ENCODE results near the gene SFTPA2.
"Not testable (repeated sequence)": the region's sequence is repeated elsewhere in the genome, so short reads cannot be mapped to it uniquely, and the experiment has no call there.

The SFTPA2 gene

DNA sequence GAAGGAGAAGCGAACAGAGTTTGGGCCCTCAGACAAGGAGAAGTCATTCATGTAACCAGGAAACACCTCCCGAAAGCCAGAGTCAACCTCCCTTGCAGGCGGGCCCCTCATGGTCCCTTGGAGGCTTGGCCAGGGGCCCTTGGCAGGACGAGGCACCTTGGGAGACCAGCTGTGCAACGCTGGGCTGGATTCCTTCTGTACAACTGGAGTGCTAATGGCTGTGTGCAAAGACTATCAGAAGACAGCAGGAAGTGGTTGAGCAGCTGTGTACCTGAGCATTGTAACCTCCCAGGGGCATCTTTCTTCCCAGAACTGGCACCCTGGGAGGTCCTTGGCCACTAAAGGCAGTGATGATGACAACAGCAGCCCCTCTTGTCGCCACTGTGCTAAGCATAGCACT is 38.5 kb downstream of the SFTPA2 start:
- peak in 1 of 10 donors; percentile 50 for DNase-seq
- intact Hi-C loops (cut with DNase I): not testable (repeated sequence)

- intact Hi-C loops (cut with DNase I); DNase-seq: not testable (repeated sequence)
These were observed 42.6 kb downstream of the SFTPA2 start for GRCh38 chr10:79517567-79517966.

DNA sequence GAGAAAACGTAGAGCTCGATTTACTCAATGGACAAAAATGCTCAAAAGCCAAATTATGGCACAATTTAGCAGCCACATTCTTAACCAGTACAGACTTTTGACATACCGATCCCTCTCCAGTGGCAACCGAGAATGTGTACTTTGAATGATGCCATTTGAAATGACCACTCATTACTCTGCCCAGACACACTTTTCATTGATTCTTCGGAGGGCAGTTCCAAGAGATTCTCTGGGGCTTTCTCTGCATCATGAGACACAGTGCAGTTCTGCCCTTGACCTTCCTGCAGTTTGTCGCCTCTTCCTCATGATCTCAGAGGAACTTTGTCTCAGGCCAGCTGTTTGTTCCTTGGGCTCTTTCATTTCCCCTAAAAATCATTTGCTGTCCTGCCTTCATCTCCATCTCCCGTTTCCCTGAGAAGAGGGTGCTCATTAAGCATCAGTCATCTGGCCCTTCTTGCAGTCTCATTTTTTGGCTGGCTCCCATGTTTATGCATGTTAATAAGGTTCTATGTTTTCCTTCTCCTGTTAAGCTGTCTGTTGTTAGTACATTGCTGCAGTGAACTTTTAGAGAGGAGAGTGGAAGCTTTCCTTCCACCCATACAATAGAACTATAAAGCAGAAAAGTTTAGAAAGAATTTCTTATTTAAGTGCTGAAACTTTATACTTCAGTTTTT is 43.5 kb downstream of the SFTPA2 start:
- DNase-seq; intact Hi-C loops (cut with DNase I): not testable (repeated sequence)

GRCh38 chr10:79511891-79512583 is 48.2 kb downstream of the SFTPA2 start, which contains the start of gene EIF5AL1:
TSS of gene EIF5AL1 (plus strand) at chr10:79512533. CDS start at chr10:79512650, 117 bp downstream.
- intact Hi-C loops (cut with DNase I): not testable (repeated sequence)
- peak in 1 of 10 donors; percentile 28 for DNase-seq

DNA sequence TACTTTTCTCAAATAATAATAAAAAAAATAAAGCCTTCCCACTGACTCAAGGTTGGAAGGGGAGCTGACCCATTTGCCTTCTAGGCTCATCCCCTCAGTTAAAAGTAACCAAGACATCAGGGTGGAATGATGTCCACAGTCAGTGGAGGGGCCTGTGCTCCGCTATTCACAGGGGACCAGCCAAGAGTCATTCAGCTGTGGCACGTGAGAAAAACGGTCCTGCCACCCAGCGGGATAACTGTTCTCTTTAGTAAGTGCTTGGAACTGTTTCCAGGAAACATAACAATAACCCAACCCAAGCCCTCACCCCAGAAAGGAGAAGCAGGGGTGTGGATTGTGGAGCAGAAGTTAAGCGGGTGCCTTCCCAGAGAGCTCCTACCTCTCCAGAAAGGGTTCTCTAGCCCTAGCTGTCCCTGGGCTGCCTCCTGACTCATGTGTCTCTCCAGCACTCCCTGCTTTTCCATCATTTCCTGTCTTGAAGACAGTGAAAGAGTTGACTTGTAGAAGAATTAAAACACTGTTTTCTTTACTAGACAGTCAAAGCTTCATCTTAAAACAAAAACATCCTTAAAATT is 50.2 kb downstream of the SFTPA2 start:
- intact Hi-C loops (cut with DNase I): not testable (repeated sequence)
- peak in 1 of 10 donors; percentile 24 for DNase-seq

GRCh38 chr10:79509306-79509933 is 50.8 kb downstream of the SFTPA2 start:
- DNase-seq; intact Hi-C loops (cut with DNase I): not testable (repeated sequence)

DNA sequence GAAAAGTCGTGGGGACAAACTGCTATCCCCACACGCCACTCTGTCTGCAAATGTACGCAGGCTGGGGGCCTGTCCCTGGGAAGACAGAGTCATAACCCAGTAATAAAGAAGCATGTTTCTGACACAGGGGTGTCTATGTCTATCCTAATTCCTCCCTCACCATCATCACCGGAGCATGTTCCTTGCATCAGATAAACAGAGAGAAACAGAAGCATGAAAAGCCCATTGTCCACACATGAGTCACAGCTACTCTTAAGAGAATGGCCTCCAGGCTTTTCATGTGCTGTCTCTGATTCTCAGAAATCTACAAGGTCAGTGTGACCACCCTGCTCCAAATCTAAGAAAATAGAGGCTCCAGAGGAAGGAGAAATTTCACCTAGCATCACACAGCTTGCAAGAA is 52.0 kb downstream of the SFTPA2 start:
- intact Hi-C loops (cut with DNase I); DNase-seq: not testable (repeated sequence)

GRCh38 chr10:79507440-79508167 is 52.6 kb downstream of the SFTPA2 start:
- peak in 1 of 10 donors; percentile 52 for DNase-seq
- intact Hi-C loops (cut with DNase I): no loop called here
